PC-9 (cell line): Measurements from ENCODE around the gene RPL41. TPM values are rescaled to one million over a fixed set of nuclear protein-coding genes. Genes with fewer than 3 reads are reported as not detected.
"Not testable (repeated sequence)": the region's sequence is repeated elsewhere in the genome, so short reads cannot be mapped to it uniquely, and the experiment has no call there.

Experiments
- BruUV-seq: library from RNA; stranded (reverse); fragments of 400-500 nt; replicated peaks from 2 replicates; lab custom pipeline; 2021; lab: Mats Ljungman, UMichigan
- CTCF ChIA-PET: fragments of 300-600 bp; sonication (Branson Sonifier 250); formaldehyde crosslinking; loops from one replicate; lab custom pipeline; 2022; ENCODE audit warnings: antibody characterized with exemption; lab: Charles Lee
- POLR2A ChIA-PET: fragments of 300-600 bp; sonication (Branson Sonifier 250); formaldehyde crosslinking; loops from one replicate; lab custom pipeline; 2022; ENCODE audit warnings: antibody characterized with exemption; ENCODE audit not compliant: unreplicated experiment; lab: Charles Lee
- DNase-seq, 2 experiments: peaks; one replicate each; pipeline versions ENCODE4 v3.0.0 to v3.0.0-alpha.2; 2015 to 2022; ENCODE audit warnings: mixed read lengths in 1 of 2
- H2AFZ ChIP-seq: fragments of 200-600 bp; sonication (generic); 2 replicates; pipeline ENCODE4 v1.8.1; 2017; ENCODE audit warnings: antibody characterized with exemption
- H3F3A ChIP-seq: fragments of 200-600 bp; sonication (generic); 2 replicates; pipeline ENCODE4 v1.8.1; 2017; ENCODE audit warnings: antibody characterized with exemption, mild to moderate bottlenecking, low read depth; ENCODE audit not compliant: insufficient read depth
- H3K27ac ChIP-seq: fragments of 200-600 bp; sonication (generic); 2 replicates; pipeline ENCODE4 v1.6.1; 2016; ENCODE audit warnings: mixed run types
- H3K27me3 ChIP-seq: fragments of 200-600 bp; sonication (generic); 2 replicates; pipeline ENCODE4 v1.6.1; 2016; ENCODE audit warnings: low read depth, mixed run types; ENCODE audit not compliant: insufficient read depth
- H3K36me3 ChIP-seq: fragments of 200-600 bp; sonication (generic); 2 replicates; pipeline ENCODE4 v1.6.1; 2016; ENCODE audit warnings: low read depth, mixed run types
- H3K4me1 ChIP-seq: fragments of 200-600 bp; sonication (generic); replicated peaks from 2 replicates; pipeline ENCODE4 v1.6.1; 2016; ENCODE audit warnings: mixed run types; ENCODE audit not compliant: insufficient read depth
- H3K4me2 ChIP-seq: fragments of 200-600 bp; sonication (generic); 2 replicates; pipeline ENCODE4 v1.6.1; 2017; ENCODE audit warnings: mixed run types
- H3K4me3 ChIP-seq: fragments of 200-600 bp; sonication (generic); 2 replicates; pipeline ENCODE4 v1.6.1; 2016; ENCODE audit warnings: mixed run types
- H3K79me2 ChIP-seq: fragments of 200-600 bp; sonication (generic); 2 replicates; pipeline ENCODE4 v1.6.1; 2017; ENCODE audit warnings: low read depth, mixed run types
- H3K9me2 ChIP-seq: fragments of 200-600 bp; sonication (generic); 2 replicates; pipeline ENCODE4 v1.8.1; 2017; ENCODE audit warnings: mild to moderate bottlenecking; ENCODE audit not compliant: insufficient read depth
- H3K9me3 ChIP-seq: fragments of 200-600 bp; sonication (generic); 2 replicates; pipeline ENCODE4 v1.8.1; 2016; ENCODE audit warnings: low read depth; ENCODE audit not compliant: insufficient read depth
- H4K20me1 ChIP-seq: fragments of 200-600 bp; sonication (generic); 2 replicates; pipeline ENCODE4 v1.8.1; 2017; ENCODE audit not compliant: insufficient read depth
- EZH2 ChIP-seq: fragments of 200-600 bp; sonication (generic); IDR thresholded peaks from 2 replicates; pipeline ENCODE4 v1.8.0; 2017; ENCODE audit warnings: antibody characterized with exemption, low read depth
- intact Hi-C: fragments of 100-400 bp; cut with micrococcal nuclease; formaldehyde crosslinking; loops from one replicate; pipeline ENCODE4 v1.10.0; 2022; ENCODE audit not compliant: unreplicated experiment
- total RNA-seq: library from RNA; stranded (reverse); gene quantifications from 2 replicates; pipeline ENCODE4 v1.2.3, GENCODE V29; 2021
- TF ChIP-seq, protein P1 (sequence below): fragments of 200-600 bp; sonication (generic); conservative IDR thresholded peaks from 2 replicates; pipeline ENCODE4 v1.6.1; 2017; ENCODE audit warnings: mixed run types, antibody characterized with exemption, mild to moderate bottlenecking, moderate library complexity

RPL41 gene
- total RNA-seq, 1 experiment from 2014 or later: 3,423 TPM

DNA sequence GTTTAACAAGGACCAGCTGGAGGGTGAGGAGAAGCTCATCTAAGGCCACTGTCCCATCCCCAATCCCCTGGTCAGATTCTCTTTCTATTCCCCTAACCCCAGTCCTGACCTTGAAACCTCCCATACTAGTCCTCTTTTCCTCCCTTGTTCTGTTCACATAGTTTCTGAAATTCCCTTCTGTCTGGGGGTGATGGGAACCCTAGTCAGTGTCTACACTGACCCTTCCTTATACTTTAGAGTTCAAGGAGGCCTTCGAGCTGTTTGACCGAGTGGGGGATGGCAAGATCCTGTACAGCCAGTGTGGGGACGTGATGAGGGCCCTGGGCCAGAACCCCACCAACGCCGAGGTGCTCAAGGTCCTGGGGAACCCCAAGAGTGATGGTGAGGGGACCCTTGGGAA lies 38.4 kb downstream of the RPL41 start:
- CTCF ChIA-PET: no interaction called here
- no TSS peak for BruUV-seq
- Histone ChIP-seq H3K36me3 (peaks cover 6% of the 10 kb centered on the region), H3K27ac (no peak overlapping the region), H3F3A (peaks cover 32% of the 10 kb centered on the region), H3K4me1 (peaks cover 36% of the 10 kb centered on the region), H3K79me2 (peaks cover 25% of the 10 kb centered on the region), H3K9me2 (no peaks in the 10 kb centered on the region), H3K4me3 (no peak overlapping the region), H2AFZ (no peak overlapping the region), H4K20me1 (peaks cover 7% of the 10 kb centered on the region), H3K27me3 (no peaks in the 10 kb centered on the region), H3K9me3 (no peaks in the 10 kb centered on the region), H3K4me2 (no peak overlapping the region)
- POLR2A ChIA-PET: interaction anchor here (0.7 kb wide), 1 partner anchor 8 kb away, joined by 4 read pairs; no protein-coding TSS in a partner anchor
- no peak for DNase-seq
- TF ChIP-seq EZH2: no peak
- TF ChIP-seq, protein P1, sequence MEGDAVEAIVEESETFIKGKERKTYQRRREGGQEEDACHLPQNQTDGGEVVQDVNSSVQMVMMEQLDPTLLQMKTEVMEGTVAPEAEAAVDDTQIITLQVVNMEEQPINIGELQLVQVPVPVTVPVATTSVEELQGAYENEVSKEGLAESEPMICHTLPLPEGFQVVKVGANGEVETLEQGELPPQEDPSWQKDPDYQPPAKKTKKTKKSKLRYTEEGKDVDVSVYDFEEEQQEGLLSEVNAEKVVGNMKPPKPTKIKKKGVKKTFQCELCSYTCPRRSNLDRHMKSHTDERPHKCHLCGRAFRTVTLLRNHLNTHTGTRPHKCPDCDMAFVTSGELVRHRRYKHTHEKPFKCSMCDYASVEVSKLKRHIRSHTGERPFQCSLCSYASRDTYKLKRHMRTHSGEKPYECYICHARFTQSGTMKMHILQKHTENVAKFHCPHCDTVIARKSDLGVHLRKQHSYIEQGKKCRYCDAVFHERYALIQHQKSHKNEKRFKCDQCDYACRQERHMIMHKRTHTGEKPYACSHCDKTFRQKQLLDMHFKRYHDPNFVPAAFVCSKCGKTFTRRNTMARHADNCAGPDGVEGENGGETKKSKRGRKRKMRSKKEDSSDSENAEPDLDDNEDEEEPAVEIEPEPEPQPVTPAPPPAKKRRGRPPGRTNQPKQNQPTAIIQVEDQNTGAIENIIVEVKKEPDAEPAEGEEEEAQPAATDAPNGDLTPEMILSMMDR: no peak
- intact Hi-C loops: loop anchor here (5.0 kb wide), 1 partner anchor 38 kb away; the partner anchor contains the start of genes RPL41 and ZC3H10

DNA sequence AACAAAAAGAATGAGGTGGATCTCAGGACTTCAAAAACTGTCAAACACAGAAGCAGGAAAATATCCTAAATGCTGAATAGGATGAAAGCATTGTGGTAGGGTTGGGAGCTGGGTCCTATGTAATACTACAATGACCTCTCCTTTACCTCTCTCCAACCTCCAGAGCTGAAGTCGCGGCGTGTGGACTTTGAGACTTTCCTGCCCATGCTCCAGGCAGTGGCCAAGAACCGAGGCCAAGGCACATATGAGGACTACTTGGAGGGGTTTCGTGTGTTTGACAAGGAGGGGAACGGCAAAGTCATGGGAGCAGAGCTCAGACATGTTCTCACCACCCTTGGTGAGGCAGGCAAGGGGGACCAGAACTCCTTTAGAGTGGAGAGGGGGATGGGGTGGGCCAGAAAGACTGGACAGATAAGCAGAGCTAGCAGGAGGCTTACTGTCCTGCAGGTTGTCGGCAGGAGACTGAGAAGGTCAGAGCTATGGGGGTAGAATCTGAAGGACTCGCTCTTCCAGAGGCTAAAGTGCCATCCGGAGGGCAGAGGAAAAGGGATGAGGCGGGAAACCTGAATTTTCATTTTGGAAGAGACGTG lies 38.9 kb downstream of the RPL41 start:
- peaks cover 39% of the 10 kb centered on the region for H3K4me1 ChIP-seq
- no peaks in the 10 kb centered on the region for H3K27me3 ChIP-seq
- H3K79me2 ChIP-seq: peaks cover 30% of the 10 kb centered on the region
- TF ChIP-seq, protein P1: no peak
- no peak for TF ChIP-seq EZH2
- H3K4me2 ChIP-seq: no peak overlapping the region
- H2AFZ ChIP-seq: no peak overlapping the region
- no peaks in the 10 kb centered on the region for H3K9me3 ChIP-seq
- H3K9me2 ChIP-seq: no peaks in the 10 kb centered on the region
- CTCF ChIA-PET: interaction anchor here (0.5 kb wide), 1 partner anchor 1349 kb away, joined by 3 read pairs; no protein-coding TSS in a partner anchor
- H4K20me1 ChIP-seq: peaks cover 12% of the 10 kb centered on the region
- H3K27ac ChIP-seq: no peak overlapping the region
- POLR2A ChIA-PET: interaction anchor here (0.6 kb wide), 1 partner anchor 171 kb away, joined by 3 read pairs; no protein-coding TSS in a partner anchor
- no peak for DNase-seq
- H3F3A ChIP-seq: peaks cover 36% of the 10 kb centered on the region
- BruUV-seq: no TSS peak
- no peak overlapping the region for H3K4me3 ChIP-seq
- intact Hi-C loops: loop anchor here (5.0 kb wide), 1 partner anchor 38 kb away; the partner anchor contains the start of genes RPL41 and ZC3H10
- peaks cover 11% of the 10 kb centered on the region for H3K36me3 ChIP-seq

DNA sequence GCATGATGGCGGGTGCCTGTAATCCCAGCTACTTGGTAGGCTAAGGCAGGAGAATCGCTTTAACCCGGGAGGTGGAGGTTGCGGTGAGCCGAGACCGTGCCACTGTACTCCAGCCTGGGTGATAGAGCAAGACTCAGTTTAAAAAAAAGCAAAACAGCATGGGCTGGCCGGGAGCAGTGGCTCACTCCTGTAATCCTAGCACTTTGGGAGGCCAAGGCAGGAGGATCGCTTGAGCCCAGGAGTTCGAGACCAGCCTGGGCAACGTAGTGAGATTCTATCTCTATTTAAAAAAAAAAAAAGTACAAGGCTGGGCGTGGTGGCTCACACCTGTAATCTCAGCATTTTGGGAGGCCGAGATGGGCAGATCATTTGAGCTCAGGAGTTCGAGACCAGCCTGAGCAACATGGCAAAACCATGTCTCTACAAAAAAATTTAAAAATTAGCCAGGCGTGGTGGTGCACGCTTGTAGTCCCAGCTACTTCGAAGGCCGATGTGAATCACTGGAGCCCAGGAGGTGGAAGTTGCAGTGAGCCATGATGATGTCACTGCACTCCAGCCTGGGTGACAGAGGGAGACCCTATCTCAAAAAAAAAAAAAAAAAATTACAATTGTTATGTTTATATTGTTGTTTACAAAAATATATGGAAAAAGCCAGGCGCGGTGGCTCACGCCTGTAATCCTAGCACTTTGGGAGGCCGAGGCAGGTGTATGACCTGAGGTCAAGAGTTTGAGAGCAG lies 40.2 kb downstream of the RPL41 start:
- peaks cover 44% of the 10 kb centered on the region for H3F3A ChIP-seq
- not testable (repeated sequence) for H3K9me3 ChIP-seq, BruUV-seq, H3K4me3 ChIP-seq, H3K27ac ChIP-seq, H3K9me2 ChIP-seq, H2AFZ ChIP-seq, DNase-seq, H3K27me3 ChIP-seq
- intact Hi-C loops: loop anchor here (5.0 kb wide), 1 partner anchor 39 kb away; the partner anchor contains the start of genes RPL41 and ZC3H10
- ChIA-PET CTCF (interaction anchor here (0.7 kb wide), 1 partner anchor 34 kb away, joined by 5 read pairs; no protein-coding TSS in a partner anchor), POLR2A (interaction anchor here (1.3 kb wide), 1 partner anchor 29 kb away, joined by 4 read pairs; the partner anchor contains the start of gene ESYT1)
- peaks cover 42% of the 10 kb centered on the region for H3K79me2 ChIP-seq
- H3K4me1 ChIP-seq: peaks cover 31% of the 10 kb centered on the region
- peaks cover 24% of the 10 kb centered on the region for H3K36me3 ChIP-seq
- peaks cover 21% of the 10 kb centered on the region for H4K20me1 ChIP-seq
- H3K4me2 ChIP-seq: peak overlapping the region; percentile 78
